Brain microvascular endothelial cell (primary cell): ENCODE measurements around the gene TMSB4X.
A peak's percentile ranks its signal among the peaks of the same experiment; 100 is the strongest.
"Not testable (repeated sequence)": the region's sequence is repeated elsewhere in the genome, so short reads cannot be mapped to it uniquely, and the experiment has no call there.

Source experiments
- DNase-seq: peaks from one replicate; pipeline ENCODE4 v3.0.0-alpha.2; 2020
- H3K27ac ChIP-seq: fragments of 250-450 bp; sonication (Bioruptor Pico); 2 replicates; pipeline ENCODE4 v1.5.1; 2020; ENCODE audit warnings: mild to moderate bottlenecking, moderate library complexity
- H3K27me3 ChIP-seq: fragments of 250-450 bp; sonication (Bioruptor Pico); replicated peaks from 2 replicates; pipeline ENCODE4 v1.5.1; 2020; ENCODE audit warnings: mild to moderate bottlenecking
- H3K36me3 ChIP-seq: fragments of 250-450 bp; sonication (Bioruptor Pico); replicated peaks from 2 replicates; pipeline ENCODE4 v1.5.1; 2020; ENCODE audit warnings: mild to moderate bottlenecking
- H3K4me3 ChIP-seq: 2 replicates; pipeline ENCODE4 v1.5.1; 2011; ENCODE audit warnings: low read depth, mild to moderate bottlenecking, control low read depth, low read length, moderate library complexity
- in situ Hi-C: cut with HindIII; loops from 2 replicates; pipeline ENCODE4 v1.10.0; 2017; ENCODE audit warnings: low sequenced_read_pairs, low pct_ligation_motif_present
- TF ChIP-seq, protein P1 (sequence below): IDR thresholded peaks from 2 replicates; pipeline ENCODE4 v1.5.1; 2011; ENCODE audit warnings: low read depth, mild to moderate bottlenecking, moderate library complexity, low read length, control low read depth, inconsistent platforms; ENCODE audit errors: missing control alignments

Gene TMSB4X

DNA sequence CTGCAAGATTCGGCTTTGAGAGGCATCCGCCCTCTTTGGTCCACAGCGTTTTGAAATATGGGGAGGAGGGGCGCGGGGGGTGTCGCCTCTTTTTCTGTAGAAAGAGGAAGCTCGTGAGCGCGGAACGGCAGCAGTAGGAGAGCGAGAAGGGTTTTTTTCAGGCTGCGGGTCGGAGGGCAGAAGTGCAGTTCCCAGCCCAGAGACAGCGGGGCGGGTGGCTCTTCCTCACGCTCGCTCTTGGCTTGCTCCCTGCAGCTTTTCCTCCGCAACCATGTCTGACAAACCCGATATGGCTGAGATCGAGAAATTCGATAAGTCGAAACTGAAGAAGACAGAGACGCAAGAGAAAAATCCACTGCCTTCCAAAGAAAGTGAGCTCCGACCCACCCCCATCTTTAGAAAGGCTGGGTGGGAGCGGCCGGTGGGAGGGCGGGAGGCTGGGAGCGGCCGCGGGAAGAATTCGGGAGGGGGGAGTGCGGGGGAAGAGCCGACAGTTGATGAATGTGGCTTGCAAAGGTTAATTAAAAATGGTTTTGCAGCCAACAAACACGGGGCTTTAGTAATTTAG lies 1.2 kb downstream of the TMSB4X start:
- in situ Hi-C loops = no loop called here
- DNase-seq = peak; percentile 16
- Histone ChIP-seq H3K27me3 (no peaks in the 10 kb centered on the region), H3K36me3 (peaks cover 23% of the 10 kb centered on the region), H3K4me3 (peak overlapping the region; percentile 84), H3K27ac (peak overlapping the region; percentile 93)
- TF ChIP-seq, protein P1, sequence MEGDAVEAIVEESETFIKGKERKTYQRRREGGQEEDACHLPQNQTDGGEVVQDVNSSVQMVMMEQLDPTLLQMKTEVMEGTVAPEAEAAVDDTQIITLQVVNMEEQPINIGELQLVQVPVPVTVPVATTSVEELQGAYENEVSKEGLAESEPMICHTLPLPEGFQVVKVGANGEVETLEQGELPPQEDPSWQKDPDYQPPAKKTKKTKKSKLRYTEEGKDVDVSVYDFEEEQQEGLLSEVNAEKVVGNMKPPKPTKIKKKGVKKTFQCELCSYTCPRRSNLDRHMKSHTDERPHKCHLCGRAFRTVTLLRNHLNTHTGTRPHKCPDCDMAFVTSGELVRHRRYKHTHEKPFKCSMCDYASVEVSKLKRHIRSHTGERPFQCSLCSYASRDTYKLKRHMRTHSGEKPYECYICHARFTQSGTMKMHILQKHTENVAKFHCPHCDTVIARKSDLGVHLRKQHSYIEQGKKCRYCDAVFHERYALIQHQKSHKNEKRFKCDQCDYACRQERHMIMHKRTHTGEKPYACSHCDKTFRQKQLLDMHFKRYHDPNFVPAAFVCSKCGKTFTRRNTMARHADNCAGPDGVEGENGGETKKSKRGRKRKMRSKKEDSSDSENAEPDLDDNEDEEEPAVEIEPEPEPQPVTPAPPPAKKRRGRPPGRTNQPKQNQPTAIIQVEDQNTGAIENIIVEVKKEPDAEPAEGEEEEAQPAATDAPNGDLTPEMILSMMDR = no peak

DNA sequence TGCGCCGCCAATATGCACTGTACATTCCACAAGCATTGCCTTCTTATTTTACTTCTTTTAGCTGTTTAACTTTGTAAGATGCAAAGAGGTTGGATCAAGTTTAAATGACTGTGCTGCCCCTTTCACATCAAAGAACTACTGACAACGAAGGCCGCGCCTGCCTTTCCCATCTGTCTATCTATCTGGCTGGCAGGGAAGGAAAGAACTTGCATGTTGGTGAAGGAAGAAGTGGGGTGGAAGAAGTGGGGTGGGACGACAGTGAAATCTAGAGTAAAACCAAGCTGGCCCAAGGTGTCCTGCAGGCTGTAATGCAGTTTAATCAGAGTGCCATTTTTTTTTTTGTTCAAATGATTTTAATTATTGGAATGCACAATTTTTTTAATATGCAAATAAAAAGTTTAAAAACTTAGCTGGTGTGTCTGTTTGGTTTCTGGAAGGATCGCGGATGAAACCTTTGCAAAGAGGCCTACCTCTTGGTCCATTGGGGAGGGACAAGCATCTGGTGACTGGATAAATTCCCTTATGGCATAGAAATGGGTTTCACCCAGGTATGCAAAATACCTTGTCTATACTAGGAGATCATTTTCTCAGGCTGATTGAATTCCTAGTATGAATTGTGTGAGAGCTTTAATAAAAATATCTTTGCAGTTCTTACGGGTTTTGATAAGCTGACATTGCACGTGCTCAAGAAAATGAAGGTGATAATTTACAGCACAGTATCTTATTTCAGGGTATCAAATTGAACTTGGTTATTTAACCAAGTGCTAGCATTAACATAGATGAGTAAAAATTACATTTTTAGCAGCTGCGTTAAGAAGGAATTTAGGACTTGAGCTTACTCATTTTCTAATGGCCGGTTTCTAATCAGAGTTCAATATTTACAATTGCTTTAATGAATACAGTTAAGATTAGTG lies 2.2 kb downstream of the TMSB4X start:
- DNase-seq, H3K27me3 ChIP-seq, in situ Hi-C loops: not testable (repeated sequence)
- Histone ChIP-seq H3K36me3 (peaks cover 23% of the 10 kb centered on the region), H3K27ac (peak overlapping the region; percentile 93), H3K4me3 (peak overlapping the region; percentile 84)

DNA sequence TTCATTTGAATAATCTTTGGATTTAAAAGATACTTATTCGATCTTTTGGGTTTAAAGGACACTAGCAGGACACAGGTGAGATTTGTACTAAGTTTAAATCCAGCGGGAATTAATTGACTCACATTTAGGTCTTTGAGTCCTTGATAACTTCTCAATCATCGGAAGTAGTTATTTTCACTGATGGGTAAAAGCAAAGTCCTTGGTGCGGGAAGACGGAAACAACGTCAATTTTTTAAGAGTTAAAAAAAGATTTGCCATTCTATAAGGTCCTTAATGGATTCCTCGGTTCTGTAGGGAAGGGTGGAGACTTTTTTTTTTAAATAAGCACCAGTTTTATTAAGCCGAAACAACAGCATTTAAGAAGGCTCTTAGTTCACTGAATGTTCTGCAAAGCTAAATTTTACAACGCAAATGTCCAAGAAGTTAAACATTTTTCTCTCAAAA lies 2.9 kb downstream of the TMSB4X start:
- no peaks in the 10 kb centered on the region for H3K27me3 ChIP-seq
- H3K4me3 ChIP-seq = peak overlapping the region; percentile 84
- TF ChIP-seq, protein P1 = no peak
- in situ Hi-C loops = no loop called here
- H3K27ac ChIP-seq = peak overlapping the region; percentile 93
- DNase-seq = no peak
- H3K36me3 ChIP-seq = peaks cover 23% of the 10 kb centered on the region

DNA sequence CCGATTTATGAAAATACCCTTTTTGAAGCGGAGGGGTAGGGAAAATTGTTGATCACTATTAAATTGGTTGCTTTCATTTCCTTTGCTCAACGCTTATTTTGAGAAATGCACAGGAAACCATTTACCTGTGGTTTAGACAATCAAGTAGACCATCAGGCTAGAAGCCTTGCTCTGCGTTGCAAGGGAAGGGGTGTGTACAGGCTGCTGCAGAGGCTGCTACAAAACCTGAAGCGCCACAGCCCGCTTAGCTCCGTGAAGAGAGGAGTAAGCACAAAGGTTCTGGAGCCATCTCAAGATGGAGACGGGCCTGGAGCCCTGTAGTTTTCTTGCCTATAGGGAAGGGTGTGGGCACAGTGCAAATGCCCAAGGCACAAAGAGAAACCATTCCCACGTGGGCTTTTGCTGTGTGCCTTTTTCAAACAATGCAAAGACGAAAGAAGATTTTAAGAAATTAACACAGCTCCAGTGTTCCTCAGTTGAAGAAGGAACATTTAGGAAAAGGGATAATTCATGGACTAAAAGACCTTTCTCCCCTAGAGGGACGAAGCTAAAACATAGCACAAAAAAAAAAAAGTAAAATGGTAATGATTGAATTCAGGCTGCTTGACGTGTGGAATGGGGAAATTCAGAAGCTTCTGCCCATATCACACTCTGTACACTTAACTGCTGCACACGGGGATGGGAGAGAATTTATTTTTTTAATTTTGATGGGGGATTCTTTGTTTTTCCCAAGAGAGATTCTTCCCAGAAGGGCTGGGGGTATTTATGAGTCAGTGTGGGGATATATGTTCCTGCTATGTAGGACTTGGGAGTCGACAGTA lies 3.5 kb downstream of the TMSB4X start:
- Histone ChIP-seq H3K27me3 (no peaks in the 10 kb centered on the region), H3K4me3 (peak overlapping the region; percentile 84), H3K27ac (peak overlapping the region; percentile 93), H3K36me3 (peaks cover 23% of the 10 kb centered on the region)
- TF ChIP-seq, protein P1 = no peak
- in situ Hi-C loops = no loop called here
- DNase-seq = peak; percentile 81

DNA sequence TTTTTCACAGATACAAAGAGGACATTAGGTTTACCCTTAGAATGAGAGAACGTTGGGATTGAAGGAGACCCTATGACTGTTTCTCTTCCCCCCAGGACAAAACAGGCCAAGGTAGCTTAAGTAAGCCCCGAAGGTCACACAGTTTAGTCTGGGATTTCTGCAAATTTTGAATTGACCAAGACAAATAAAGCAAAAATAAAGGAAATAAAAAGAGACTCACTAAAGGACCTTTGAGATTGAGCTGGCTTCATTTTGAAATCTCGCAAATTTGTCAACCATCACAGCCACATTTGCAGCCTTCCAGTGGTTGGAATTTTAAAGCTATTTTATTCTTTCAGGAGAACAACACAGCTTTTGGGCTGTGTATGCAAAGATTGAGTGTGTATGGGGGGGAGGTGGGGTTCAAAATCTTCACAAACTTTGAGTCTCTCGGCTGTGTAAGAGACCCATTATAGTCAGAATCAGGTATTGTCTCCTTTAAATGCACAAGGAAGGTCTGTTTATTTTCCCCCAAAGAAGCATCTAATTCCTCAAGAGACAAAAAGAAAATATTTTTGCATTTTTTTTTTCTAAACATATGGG lies 4.2 kb downstream of the TMSB4X start:
- no peak overlapping the region for H3K4me3 ChIP-seq
- DNase-seq = no peak
- H3K36me3 ChIP-seq = peaks cover 23% of the 10 kb centered on the region
- TF ChIP-seq, protein P1 = no peak
- H3K27ac ChIP-seq = peak overlapping the region; percentile 93
- in situ Hi-C loops = no loop called here
- no peaks in the 10 kb centered on the region for H3K27me3 ChIP-seq
